ENCODE results near the gene KDM2B. TPM values are rescaled to one million over a fixed set of nuclear protein-coding genes. Genes with fewer than 3 reads are reported as not detected.

KDM2B gene
- polyA plus RNA-seq, 2 of the 4 experiments (the other 2 are of a cell fraction) = 10.4 to 18.4 TPM

DNA sequence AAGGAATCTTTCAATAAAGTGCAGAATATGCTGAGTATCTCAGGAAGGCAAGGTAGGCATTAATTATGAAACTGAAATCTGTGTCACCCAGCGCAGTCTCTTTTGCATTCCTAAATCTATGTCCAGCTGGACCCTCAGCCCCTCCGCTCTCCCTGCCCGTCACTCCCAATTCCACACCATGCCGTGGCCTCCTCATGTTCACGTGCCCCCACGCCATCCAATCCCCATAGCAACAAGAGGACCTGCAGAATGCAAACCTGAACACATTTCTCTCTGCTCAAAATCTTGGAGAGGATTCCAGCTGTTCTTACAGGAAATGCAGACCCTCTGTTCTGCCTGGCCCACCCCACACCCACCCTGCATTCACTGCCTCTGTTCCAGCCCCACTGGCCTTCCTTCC, 35.3 kb downstream of the KDM2B start:
- ATAC-seq (no peak), FAIRE-seq (no peak), DNase-seq (ENCODE audit: low read depth in 1 of 2, low spot score in 1 of 2) (no peak)
- Histone ChIP-seq H3K4me2 (no peak overlapping the region), H3K9me3 (no peaks in the 10 kb centered on the region), H3K4me1 (no peaks in the 10 kb centered on the region), H3K27ac (no peak overlapping the region), H3K4me3 (no peak overlapping the region)
- WGBS (ENCODE audit: missing lambda C conversion rate) = 93% methylated on average over 6 of the region's 6 CpGs
- CTCF ChIA-PET = interaction anchor here (0.6 to 1.8 kb wide), 10 partner anchors 9 to 267 kb away, joined by 3 to 7 read pairs (median 3); no protein-coding TSS in a partner anchor
- TF ChIP-seq CEBPB (IDR thresholded peaks at IDR 0.05) (no peak), FOXS1 (CRISPR knock-in tag; IDR thresholded peaks at IDR 0.05) (no peak), TFCP2L1 (CRISPR knock-in tag; IDR thresholded peaks at IDR 0.05) (no peak), ZFP36 (IDR thresholded peaks at IDR 0.05; ENCODE audit: borderline replicate concordance, partially characterized antibody) (no peak), NPAS2 (CRISPR knock-in tag; IDR thresholded peaks at IDR 0.05; ENCODE audit: borderline replicate concordance) (no peak), EHF (CRISPR knock-in tag; IDR thresholded peaks at IDR 0.05) (no peak), SMC3 (IDR thresholded peaks at IDR 0.05) (no peak), NR3C1 (IDR thresholded peaks at IDR 0.05) (no peak), ZC3H11A (IDR thresholded peaks at IDR 0.05) (no peak), HEYL (CRISPR knock-in tag; IDR thresholded peaks at IDR 0.05) (no peak), FOSL2 (IDR thresholded peaks at IDR 0.05) (no peak), FOSL2 (CRISPR knock-in tag; IDR thresholded peaks at IDR 0.05) (no peak), TP53 (CRISPR knock-in tag; IDR thresholded peaks at IDR 0.05) (no peak), MYC (IDR thresholded peaks at IDR 0.05; ENCODE audit: borderline replicate concordance, low read length) (no peak)
- TF ChIP-seq, protein P1, sequence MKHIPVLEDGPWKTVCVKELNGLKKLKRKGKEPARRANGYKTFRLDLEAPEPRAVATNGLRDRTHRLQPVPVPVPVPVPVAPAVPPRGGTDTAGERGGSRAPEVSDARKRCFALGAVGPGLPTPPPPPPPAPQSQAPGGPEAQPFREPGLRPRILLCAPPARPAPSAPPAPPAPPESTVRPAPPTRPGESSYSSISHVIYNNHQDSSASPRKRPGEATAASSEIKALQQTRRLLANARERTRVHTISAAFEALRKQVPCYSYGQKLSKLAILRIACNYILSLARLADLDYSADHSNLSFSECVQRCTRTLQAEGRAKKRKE (CRISPR knock-in tag; IDR thresholded peaks at IDR 0.05; ENCODE audit: low read depth) = no peak
- TF ChIP-seq, protein P2, sequence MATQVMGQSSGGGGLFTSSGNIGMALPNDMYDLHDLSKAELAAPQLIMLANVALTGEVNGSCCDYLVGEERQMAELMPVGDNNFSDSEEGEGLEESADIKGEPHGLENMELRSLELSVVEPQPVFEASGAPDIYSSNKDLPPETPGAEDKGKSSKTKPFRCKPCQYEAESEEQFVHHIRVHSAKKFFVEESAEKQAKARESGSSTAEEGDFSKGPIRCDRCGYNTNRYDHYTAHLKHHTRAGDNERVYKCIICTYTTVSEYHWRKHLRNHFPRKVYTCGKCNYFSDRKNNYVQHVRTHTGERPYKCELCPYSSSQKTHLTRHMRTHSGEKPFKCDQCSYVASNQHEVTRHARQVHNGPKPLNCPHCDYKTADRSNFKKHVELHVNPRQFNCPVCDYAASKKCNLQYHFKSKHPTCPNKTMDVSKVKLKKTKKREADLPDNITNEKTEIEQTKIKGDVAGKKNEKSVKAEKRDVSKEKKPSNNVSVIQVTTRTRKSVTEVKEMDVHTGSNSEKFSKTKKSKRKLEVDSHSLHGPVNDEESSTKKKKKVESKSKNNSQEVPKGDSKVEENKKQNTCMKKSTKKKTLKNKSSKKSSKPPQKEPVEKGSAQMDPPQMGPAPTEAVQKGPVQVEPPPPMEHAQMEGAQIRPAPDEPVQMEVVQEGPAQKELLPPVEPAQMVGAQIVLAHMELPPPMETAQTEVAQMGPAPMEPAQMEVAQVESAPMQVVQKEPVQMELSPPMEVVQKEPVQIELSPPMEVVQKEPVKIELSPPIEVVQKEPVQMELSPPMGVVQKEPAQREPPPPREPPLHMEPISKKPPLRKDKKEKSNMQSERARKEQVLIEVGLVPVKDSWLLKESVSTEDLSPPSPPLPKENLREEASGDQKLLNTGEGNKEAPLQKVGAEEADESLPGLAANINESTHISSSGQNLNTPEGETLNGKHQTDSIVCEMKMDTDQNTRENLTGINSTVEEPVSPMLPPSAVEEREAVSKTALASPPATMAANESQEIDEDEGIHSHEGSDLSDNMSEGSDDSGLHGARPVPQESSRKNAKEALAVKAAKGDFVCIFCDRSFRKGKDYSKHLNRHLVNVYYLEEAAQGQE (IDR thresholded peaks at IDR 0.05) = no peak
- POLR2A ChIA-PET = no interaction called here

DNA sequence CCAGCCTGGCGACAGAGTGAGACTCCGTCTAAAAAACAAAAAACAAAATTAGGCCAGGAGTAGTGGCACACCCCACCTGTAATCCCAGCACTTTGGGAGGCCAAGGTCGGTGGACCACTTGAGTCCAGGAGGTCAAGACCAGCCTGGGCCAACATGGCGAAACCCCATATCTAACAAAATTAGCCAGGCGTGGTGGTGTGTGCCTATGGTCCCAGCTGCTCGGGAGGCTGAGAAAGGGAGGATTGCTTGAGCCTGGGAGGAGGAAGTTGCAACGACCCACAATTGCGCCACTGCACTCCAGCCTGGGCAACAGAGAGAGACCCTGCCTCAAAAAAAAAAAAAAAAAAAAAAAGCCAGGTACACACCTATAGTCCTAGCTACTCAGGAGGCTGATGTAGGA, 37.0 kb downstream of the KDM2B start:
- CTCF ChIA-PET = interaction anchor here (1.2 to 4.2 kb wide), 6 partner anchors 8 to 250 kb away, joined by 3 to 22 read pairs (median 5); no protein-coding TSS in a partner anchor
- Histone ChIP-seq H3K4me2 (no peak overlapping the region), H3K27ac (no peak overlapping the region), H3K9me3 (no peaks in the 10 kb centered on the region), H3K4me3 (no peak overlapping the region), H3K4me1 (peaks cover 3% of the 10 kb centered on the region; the same call in 1 of the 3 replicates)
- DNase-seq (ENCODE audit: low read depth in 1 of 2, low spot score in 1 of 2) (no peak), FAIRE-seq (no peak), ATAC-seq (no peak)
- 90% methylated on average over 8 of the region's 8 CpGs for WGBS (ENCODE audit: missing lambda C conversion rate)
- POLR2A ChIA-PET = interaction anchor here (0.6 kb wide), 1 partner anchor 9 kb away, joined by 7 read pairs; no protein-coding TSS in a partner anchor
- TF ChIP-seq, protein P3, sequence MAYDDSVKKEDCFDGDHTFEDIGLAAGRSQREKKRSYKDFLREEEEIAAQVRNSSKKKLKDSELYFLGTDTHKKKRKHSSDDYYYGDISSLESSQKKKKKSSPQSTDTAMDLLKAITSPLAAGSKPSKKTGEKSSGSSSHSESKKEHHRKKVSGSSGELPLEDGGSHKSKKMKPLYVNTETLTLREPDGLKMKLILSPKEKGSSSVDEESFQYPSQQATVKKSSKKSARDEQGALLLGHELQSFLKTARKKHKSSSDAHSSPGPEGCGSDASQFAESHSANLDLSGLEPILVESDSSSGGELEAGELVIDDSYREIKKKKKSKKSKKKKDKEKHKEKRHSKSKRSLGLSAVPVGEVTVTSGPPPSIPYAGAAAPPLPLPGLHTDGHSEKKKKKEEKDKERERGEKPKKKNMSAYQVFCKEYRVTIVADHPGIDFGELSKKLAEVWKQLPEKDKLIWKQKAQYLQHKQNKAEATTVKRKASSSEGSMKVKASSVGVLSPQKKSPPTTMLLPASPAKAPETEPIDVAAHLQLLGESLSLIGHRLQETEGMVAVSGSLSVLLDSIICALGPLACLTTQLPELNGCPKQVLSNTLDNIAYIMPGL (CRISPR knock-in tag; IDR thresholded peaks at IDR 0.05; ENCODE audit: borderline replicate concordance) = no peak

GRCh38 chr12:121539908-121540307, 40.9 kb downstream of the KDM2B start:
- no peaks in the 10 kb centered on the region for H3K9me3 ChIP-seq
- TF ChIP-seq MAX (IDR thresholded peaks at IDR 0.05) = no peak
- no peak for TF ChIP-seq HOXB5 (CRISPR knock-in tag; IDR thresholded peaks at IDR 0.05)
- TF ChIP-seq MAFK (IDR thresholded peaks at IDR 0.05; ENCODE audit: partially characterized antibody) = no peak
- TF ChIP-seq KDM1A (IDR thresholded peaks at IDR 0.05; ENCODE audit: low read depth) = no peak
- TF ChIP-seq MAZ (IDR thresholded peaks at IDR 0.05; ENCODE audit: borderline replicate concordance, low read depth, low read length) = no peak
- TF ChIP-seq RCOR1 (IDR thresholded peaks at IDR 0.05; ENCODE audit: low read depth, low read length) = no peak
- no peak for TF ChIP-seq ZFP36 (IDR thresholded peaks at IDR 0.05; ENCODE audit: borderline replicate concordance, partially characterized antibody)
- no peak for TF ChIP-seq EP300 (IDR thresholded peaks at IDR 0.05)
- H3K4me1 ChIP-seq = peaks cover 22% of the 10 kb centered on the region
- POLR2A ChIA-PET = no interaction called here
- H3K4me2 ChIP-seq = no peak overlapping the region
- no peak overlapping the region for H3K4me3 ChIP-seq
- DNase-seq (ENCODE audit: low read depth in 1 of 2, low spot score in 1 of 2) (no peak), FAIRE-seq (no peak), ATAC-seq (no peak)
- WGBS (ENCODE audit: missing lambda C conversion rate) = 97% methylated on average over 6 of the region's 6 CpGs
- CTCF ChIA-PET = interaction anchor here (0.6 to 3.7 kb wide), 6 partner anchors 13 to 143 kb away, joined by 3 to 19 read pairs (median 4); no protein-coding TSS in a partner anchor
- H3K27ac ChIP-seq = no peak overlapping the region
